ENCODE data around the gene ITPA. TPM values are rescaled to one million over a fixed set of nuclear protein-coding genes. Genes with fewer than 3 reads are reported as not detected.

Gene ITPA
- total and polyA plus RNA-seq, 2 of the 13 experiments (the other 11 are each of a cell fraction or from before 2014, with no cell fraction given): 60.1 to 103 TPM

GRCh38 chr20:3251806-3252205 is 42.5 kb downstream of the ITPA start:
- no peak overlapping the region for H3K9ac ChIP-seq (ENCODE audit: insufficient read depth, low read depth, low read length)
- H3K4me2 ChIP-seq (ENCODE audit: low read depth, low read length): no peak overlapping the region
- no TSS peak for BruUV-seq (replicated peaks)
- intact Hi-C loops (cut with micrococcal nuclease; ENCODE audit: unreplicated experiment) (no loop called here), in situ Hi-C loops (cut with HindIII; ENCODE audit: extremely low pct_ligation_motif_present, low pct_unique_long_range_greater_than_20kb) (loop anchor here (5.0 kb wide), 1 partner anchor 35 kb away; no protein-coding TSS in a partner anchor)
- no peak for ATAC-seq
- H3K27ac ChIP-seq (ENCODE audit: extremely low read length, insufficient read depth, low read length): no peak overlapping the region
- no peaks in the 10 kb centered on the region for H4K20me1 ChIP-seq (ENCODE audit: insufficient read depth, low read length)
- H3K4me3 ChIP-seq (replicated peaks in 1 of 3; ENCODE audit: insufficient read depth in 1 of 3, low read depth in 2 of 3, low read length in 3 of 3): no peak overlapping the region
- CTCF ChIA-PET (ENCODE audit: low intra/inter-chr PET ratio, low total read pairs): interaction anchor here (3.7 kb wide), 1 partner anchor 32 kb away, joined by 86 read pairs; no protein-coding TSS in a partner anchor
- POLR2A ChIA-PET: interaction anchor here (1.3 to 7.9 kb wide), 2 partner anchors 20 to 31 kb away, joined by 3 to 110 read pairs; no protein-coding TSS in a partner anchor
- peaks cover 28% of the 10 kb centered on the region for H3K4me1 ChIP-seq (ENCODE audit: insufficient read depth, low read length)
- no peak for DNase-seq (ENCODE audit: low spot score)
- no peaks in the 10 kb centered on the region for H3K9me3 ChIP-seq (ENCODE audit: low read length)
- H3K27me3 ChIP-seq (ENCODE audit: control insufficient read depth in 1 of 2, insufficient read depth in 2 of 2, low read length in 2 of 2): peaks cover 1 to 11% of the 10 kb centered on the region in 2 experiments; a peak in 2 of 5 replicates
- WGBS (ENCODE audit: low lambda C conversion rate): 88% methylated on average over 8 of the region's 8 CpGs
- no peak overlapping the region for H2AFZ ChIP-seq (ENCODE audit: low read length)
- peaks cover 8 to 19% of the 10 kb centered on the region in 2 experiments for H3K36me3 ChIP-seq (replicated peaks in 1 of 2; ENCODE audit: control insufficient read depth in 1 of 2, insufficient read depth in 2 of 2, low read length in 2 of 2)
- FAIRE-seq: no peak
- no peaks in the 10 kb centered on the region for H3K79me2 ChIP-seq (ENCODE audit: insufficient read depth, low read length)
- TF ChIP-seq TP53 (CRISPR knock-in tag; conservative IDR thresholded peaks at IDR 0.05): no peak
- no peak for TF ChIP-seq ZNF230 (CRISPR knock-in tag; IDR thresholded peaks at IDR 0.05)
- no peak for TF ChIP-seq TOE1 (CRISPR knock-in tag; IDR thresholded peaks at IDR 0.05)
- TF ChIP-seq ZKSCAN8 (CRISPR knock-in tag; IDR thresholded peaks at IDR 0.05; ENCODE audit: borderline replicate concordance): no peak
- no peak for TF ChIP-seq ZNF468 (CRISPR knock-in tag; IDR thresholded peaks at IDR 0.05)
- TF ChIP-seq ZNF550 (CRISPR knock-in tag; IDR thresholded peaks at IDR 0.05; ENCODE audit: borderline replicate concordance): no peak
- peak; percentile 56 for TF ChIP-seq AGO2 (optimal IDR thresholded peaks at IDR 0.05; ENCODE audit: low read depth, low read length)
- no peak for TF ChIP-seq ZNF142 (CRISPR knock-in tag; IDR thresholded peaks at IDR 0.05)
- no peak for TF ChIP-seq ZNF646 (CRISPR knock-in tag; IDR thresholded peaks at IDR 0.05)
- no peak for TF ChIP-seq ZNF563 (CRISPR knock-in tag; IDR thresholded peaks at IDR 0.05)
- TF ChIP-seq ZNF768 (CRISPR knock-in tag; IDR thresholded peaks at IDR 0.05): peak; percentile 40; the same call in 1 of the 2 replicates
- no peak for TF ChIP-seq AHR (CRISPR knock-in tag; IDR thresholded peaks at IDR 0.05)

Data from HepG2 (cell line).